Testis (tissue), 3 donors: ENCODE results near the gene MRPL34. TPM values are rescaled to one million over a fixed set of nuclear protein-coding genes. Genes with fewer than 3 reads are reported as not detected.

ENCODE experiments used
- DNase-seq: peaks from one replicate; pipeline ENCODE4 v3.0.0-alpha.2; 2019
- H3K27ac ChIP-seq, 2 donors: fragments of 200-600 bp; sonication (generic); one replicate each; pipeline ENCODE4 v1.5.1; 2019
- H3K27me3 ChIP-seq: fragments of 200-600 bp; sonication (generic); one replicate; pipeline ENCODE4 v1.5.1; 2019
- H3K36me3 ChIP-seq: fragments of 200-600 bp; sonication (generic); one replicate; pipeline ENCODE4 v1.5.1; 2017; ENCODE audit warnings: low read depth; ENCODE audit errors: missing control alignments
- H3K4me1 ChIP-seq: fragments of 200-600 bp; sonication (generic); one replicate; pipeline ENCODE4 v1.5.1; 2019
- H3K4me3 ChIP-seq, 2 donors: fragments of 200-600 bp; sonication (generic); one replicate each; pipeline ENCODE4 v1.5.1; 2017 to 2019
- H3K9me3 ChIP-seq: fragments of 200-600 bp; sonication (generic); one replicate; pipeline ENCODE4 v1.5.1; 2017
- POLR2A ChIP-seq: fragments of 450-650 bp; IDR thresholded peaks from one replicate; pipeline ENCODE4 v1.6.1; 2017; ENCODE audit warnings: antibody characterized with exemption, mild to moderate bottlenecking, moderate library complexity
- WGBS, 2 donors: methylation state at CpG; one replicate each; pipeline ENCODE4 v1.1.5; 2018; 5-methylcytosine and 5-hydroxymethylcytosine counted together
- intact Hi-C: fragments of 100-400 bp; cut with DNase I; formaldehyde crosslinking; loops from one replicate; pipeline ENCODE4 v1.15.1; 2023; ENCODE audit warnings: low total_unique reads
- polyA plus RNA-seq: library from polyadenylated mRNA; stranded (reverse); fragments of 350-450 nt; fragmentation: Illumina TruSeq; extraction: RNeasy Lipid Tissue Mini Kit (QIAGEN cat#74804); gene quantifications from one replicate; pipeline ENCODE4 v1.2.3, GENCODE V29; 2014; ENCODE audit warnings: low read depth, low replicate concordance; ENCODE audit not compliant: insufficient read depth
- total RNA-seq, 2 donors: library from RNA; depleted of rRNA; stranded (reverse); fragments of >200 nt; gene quantifications; one replicate each; pipeline ENCODE4 v1.2.3, GENCODE V29; 2016
- TF ChIP-seq, protein P1 (sequence below), 3 experiments: fragments of 450-650 bp in 2 of 3; fragments of 200-600 bp in 1 of 3; sonication (generic) in 1 of 3; IDR thresholded peaks; one replicate each; pipeline ENCODE4 v1.5.1; 2016 to 2019; ENCODE audit warnings: antibody characterized with exemption in 3 of 3, mild to moderate bottlenecking in 2 of 3, moderate library complexity in 1 of 3

Gene MRPL34
- total and polyA plus RNA-seq, 3 donors from 2014 or later, result 126 to 206 (median 180) TPM

DNA sequence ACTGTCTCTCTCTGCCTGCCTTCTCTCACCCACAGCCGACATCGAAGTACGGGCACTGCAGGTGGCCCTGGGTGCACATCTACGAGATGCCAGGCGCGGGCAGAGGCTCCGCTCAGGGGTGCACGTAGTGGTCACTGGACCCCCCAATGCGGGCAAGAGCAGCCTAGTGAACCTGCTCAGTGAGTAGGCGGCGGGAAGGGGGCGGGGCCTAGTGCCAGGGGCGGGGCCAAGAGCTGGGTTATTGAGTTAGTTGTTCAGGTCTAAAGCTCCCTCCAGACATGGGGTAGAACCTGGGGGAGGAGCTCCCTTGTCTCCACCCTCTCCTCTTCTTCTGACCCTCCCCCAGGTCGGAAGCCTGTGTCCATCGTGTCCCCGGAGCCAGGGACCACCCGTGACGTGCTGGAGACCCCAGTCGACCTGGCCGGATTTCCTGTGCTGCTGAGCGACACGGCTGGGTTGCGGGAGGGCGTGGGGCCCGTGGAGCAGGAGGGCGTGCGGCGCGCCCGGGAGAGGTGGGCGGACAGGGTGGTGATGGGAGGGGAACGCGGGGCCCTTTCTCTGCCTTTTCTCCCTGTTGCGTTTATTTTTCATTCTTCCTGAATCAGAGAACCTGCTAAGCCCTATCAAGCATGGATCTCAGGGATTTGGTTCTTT lies 33.5 kb downstream of the MRPL34 start:
- H3K9me3 ChIP-seq, result no peaks in the 10 kb centered on the region
- H3K4me3 ChIP-seq, result no peak overlapping the region
- H3K27ac ChIP-seq, result no peak overlapping the region
- no peak for DNase-seq
- no peaks in the 10 kb centered on the region for H3K27me3 ChIP-seq
- 56 to 69% methylated on average over 21 to 34 of the region's 34 CpGs for WGBS, 2 donors
- TF ChIP-seq, protein P1, sequence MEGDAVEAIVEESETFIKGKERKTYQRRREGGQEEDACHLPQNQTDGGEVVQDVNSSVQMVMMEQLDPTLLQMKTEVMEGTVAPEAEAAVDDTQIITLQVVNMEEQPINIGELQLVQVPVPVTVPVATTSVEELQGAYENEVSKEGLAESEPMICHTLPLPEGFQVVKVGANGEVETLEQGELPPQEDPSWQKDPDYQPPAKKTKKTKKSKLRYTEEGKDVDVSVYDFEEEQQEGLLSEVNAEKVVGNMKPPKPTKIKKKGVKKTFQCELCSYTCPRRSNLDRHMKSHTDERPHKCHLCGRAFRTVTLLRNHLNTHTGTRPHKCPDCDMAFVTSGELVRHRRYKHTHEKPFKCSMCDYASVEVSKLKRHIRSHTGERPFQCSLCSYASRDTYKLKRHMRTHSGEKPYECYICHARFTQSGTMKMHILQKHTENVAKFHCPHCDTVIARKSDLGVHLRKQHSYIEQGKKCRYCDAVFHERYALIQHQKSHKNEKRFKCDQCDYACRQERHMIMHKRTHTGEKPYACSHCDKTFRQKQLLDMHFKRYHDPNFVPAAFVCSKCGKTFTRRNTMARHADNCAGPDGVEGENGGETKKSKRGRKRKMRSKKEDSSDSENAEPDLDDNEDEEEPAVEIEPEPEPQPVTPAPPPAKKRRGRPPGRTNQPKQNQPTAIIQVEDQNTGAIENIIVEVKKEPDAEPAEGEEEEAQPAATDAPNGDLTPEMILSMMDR (IDR thresholded peaks at IDR 0.05), result no peak
- no peak for TF ChIP-seq POLR2A
- H3K4me1 ChIP-seq, result peaks cover 19% of the 10 kb centered on the region
- no peaks in the 10 kb centered on the region for H3K36me3 ChIP-seq
- intact Hi-C loops, result no loop called here

DNA sequence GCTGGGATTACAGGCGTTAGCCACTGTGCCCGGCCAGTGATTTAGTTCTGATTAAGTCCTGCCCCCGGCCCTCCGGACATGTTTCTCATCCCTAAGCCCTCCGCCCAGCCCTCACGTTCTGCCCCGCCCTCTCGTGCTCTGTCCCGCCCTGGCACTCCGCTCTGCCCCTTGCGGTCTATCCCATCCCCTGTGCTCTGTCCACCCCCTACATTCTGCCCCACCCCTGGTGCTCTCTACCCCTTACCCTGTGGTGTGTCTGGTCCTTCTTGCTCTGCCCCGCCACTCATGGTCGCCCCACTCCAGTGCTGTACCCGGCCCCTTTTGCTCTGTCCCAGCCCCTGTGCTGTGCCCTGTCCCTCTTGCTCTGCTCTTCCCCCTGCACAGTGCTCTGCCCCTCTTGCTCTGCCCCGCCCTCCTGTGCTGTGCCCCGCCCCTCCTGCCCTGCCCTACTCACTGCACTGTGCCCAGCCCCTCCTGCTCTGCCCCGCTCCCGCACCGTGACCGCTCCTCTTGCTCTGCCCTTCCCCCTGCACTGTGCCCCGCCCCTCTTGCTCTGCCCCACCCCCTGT lies 34.7 kb downstream of the MRPL34 start:
- DNase-seq, result no peak
- Histone ChIP-seq H3K9me3 (no peaks in the 10 kb centered on the region), H3K4me3 (no peak overlapping the region), H3K36me3 (no peaks in the 10 kb centered on the region), H3K27me3 (no peaks in the 10 kb centered on the region), H3K27ac (no peak overlapping the region), H3K4me1 (peaks cover 14% of the 10 kb centered on the region)
- intact Hi-C loops, result no loop called here
- TF ChIP-seq POLR2A, result no peak
- TF ChIP-seq, protein P1 (IDR thresholded peaks at IDR 0.05), result no peak
- WGBS, 2 donors, result 52 to 61% methylated on average over 21 of the region's 21 CpGs

DNA sequence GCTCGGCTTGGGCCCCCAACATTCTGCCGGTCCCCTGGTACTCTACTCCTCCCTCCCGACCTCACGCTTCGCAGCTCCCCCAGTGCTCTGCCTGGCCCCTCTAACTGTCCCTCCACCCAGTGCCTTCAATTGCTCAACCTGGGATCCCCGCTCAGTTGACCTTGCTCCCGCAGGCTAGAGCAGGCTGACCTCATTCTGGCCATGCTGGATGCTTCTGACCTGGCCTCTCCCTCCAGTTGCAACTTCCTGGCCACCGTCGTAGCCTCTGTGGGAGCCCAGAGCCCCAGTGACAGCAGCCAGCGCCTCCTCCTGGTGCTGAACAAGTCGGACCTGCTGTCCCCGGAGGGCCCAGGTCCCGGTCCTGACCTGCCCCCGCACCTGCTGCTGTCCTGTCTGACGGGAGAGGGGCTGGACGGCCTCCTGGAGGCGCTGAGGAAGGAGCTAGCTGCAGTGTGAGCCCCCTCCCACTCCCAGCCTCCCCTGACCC lies 35.2 kb downstream of the MRPL34 start:
- no peaks in the 10 kb centered on the region for H3K36me3 ChIP-seq
- no peaks in the 10 kb centered on the region for H3K9me3 ChIP-seq
- 52 to 74% methylated on average over 6 to 17 of the region's 17 CpGs for WGBS, 2 donors
- no peak overlapping the region for H3K27ac ChIP-seq
- no peaks in the 10 kb centered on the region for H3K27me3 ChIP-seq
- DNase-seq, result no peak
- H3K4me3 ChIP-seq, result no peak overlapping the region
- intact Hi-C loops, result no loop called here
- peaks cover 14% of the 10 kb centered on the region for H3K4me1 ChIP-seq
- TF ChIP-seq, protein P1 (IDR thresholded peaks at IDR 0.05), result no peak
- TF ChIP-seq POLR2A, result no peak

DNA sequence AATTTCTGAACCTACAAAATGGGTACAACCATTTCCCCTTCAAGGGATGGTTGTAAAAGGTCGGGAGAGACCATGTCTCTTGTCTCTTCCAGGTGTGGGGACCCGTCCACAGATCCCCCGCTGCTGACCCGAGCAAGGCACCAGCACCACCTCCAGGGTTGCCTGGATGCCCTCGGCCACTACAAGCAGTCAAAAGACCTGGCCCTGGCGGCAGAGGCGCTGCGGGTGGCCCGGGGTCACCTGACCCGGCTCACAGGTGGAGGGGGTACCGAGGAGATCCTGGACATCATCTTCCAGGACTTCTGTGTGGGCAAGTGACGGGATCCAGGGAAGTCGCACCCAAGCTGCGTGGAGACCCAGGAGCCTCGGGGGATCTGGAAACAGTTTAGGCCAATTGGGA lies 35.7 kb downstream of the MRPL34 start:
- Histone ChIP-seq H3K4me1 (peaks cover 11% of the 10 kb centered on the region), H3K9me3 (no peaks in the 10 kb centered on the region), H3K36me3 (no peaks in the 10 kb centered on the region), H3K4me3 (no peak overlapping the region), H3K27me3 (no peaks in the 10 kb centered on the region), H3K27ac (no peak overlapping the region)
- TF ChIP-seq, protein P1 (IDR thresholded peaks at IDR 0.05), result no peak
- no peak for TF ChIP-seq POLR2A
- intact Hi-C loops, result no loop called here
- no peak for DNase-seq
- 64 to 74% methylated on average over 7 to 15 of the region's 15 CpGs for WGBS, 2 donors

DNA sequence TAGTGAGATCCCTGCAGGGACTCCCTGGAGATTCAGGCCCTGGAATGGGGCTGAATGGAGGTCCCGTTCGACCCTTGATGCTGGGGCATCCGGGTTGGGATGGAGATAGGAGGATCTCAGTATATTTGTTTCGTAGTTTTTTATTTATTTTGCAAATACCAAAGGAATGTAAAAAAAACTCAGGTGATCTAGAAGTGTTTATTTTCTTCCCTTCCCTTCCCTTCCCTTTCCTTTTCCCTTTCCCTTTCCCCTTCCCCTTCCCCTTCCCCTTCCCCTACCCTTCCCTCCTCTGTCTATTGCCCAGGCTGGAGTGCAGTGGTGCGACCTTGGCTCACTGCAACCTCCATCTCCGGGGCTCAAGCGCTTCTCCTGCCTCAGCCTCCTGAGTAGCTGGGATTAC lies 36.2 kb downstream of the MRPL34 start:
- TF ChIP-seq, protein P1 (IDR thresholded peaks at IDR 0.05), result no peak
- no peak for TF ChIP-seq POLR2A
- Histone ChIP-seq H3K27me3 (no peaks in the 10 kb centered on the region), H3K27ac (no peak overlapping the region), H3K36me3 (no peaks in the 10 kb centered on the region), H3K9me3 (no peaks in the 10 kb centered on the region), H3K4me3 (no peak overlapping the region), H3K4me1 (peaks cover 10% of the 10 kb centered on the region)
- WGBS, 2 donors, result 75 to 83% methylated on average over 7 of the region's 7 CpGs
- DNase-seq, result no peak
- intact Hi-C loops, result no loop called here
